Activated CD4-positive, alpha-beta T cell treated with anti-CD3 and anti-CD28 coated beads, Interleukin-2, amount 10 ng/mL, durations not matched to agents 24 days and 14 days (primary cell): ENCODE results near the gene NFIA. TPM values are rescaled to one million over a fixed set of nuclear protein-coding genes. Genes with fewer than 3 reads are reported as not detected.
A peak's percentile ranks its signal among the peaks of the same experiment; 100 is the strongest.
"Not testable (repeated sequence)": the region's sequence is repeated elsewhere in the genome, so short reads cannot be mapped to it uniquely, and the experiment has no call there.

ENCODE experiments used
- DNase-seq: peaks from one replicate; pipeline ENCODE4 v3.0.0; 2022
- H3K27ac Mint-ChIP-seq: one replicate; pipeline ENCODE4 v1.8.0; 2022; ENCODE audit warnings: mild to moderate bottlenecking, mixed read lengths
- H3K27me3 Mint-ChIP-seq: one replicate; pipeline ENCODE4 v1.8.0; 2022; ENCODE audit warnings: mixed read lengths
- H3K36me3 Mint-ChIP-seq: one replicate; pipeline ENCODE4 v1.8.0; 2022; ENCODE audit warnings: low read depth, mild to moderate bottlenecking, mixed read lengths
- H3K4me1 Mint-ChIP-seq: one replicate; pipeline ENCODE4 v1.8.0; 2021; ENCODE audit warnings: mixed read lengths
- H3K4me3 Mint-ChIP-seq: one replicate; pipeline ENCODE4 v1.8.0; 2022; ENCODE audit warnings: mild to moderate bottlenecking, moderate library complexity, mixed read lengths
- H3K9me3 Mint-ChIP-seq: one replicate; pipeline ENCODE4 v1.8.0; 2021; ENCODE audit warnings: mixed read lengths
- intact Hi-C: fragments of 100-400 bp; cut with micrococcal nuclease; formaldehyde crosslinking; loops from one replicate; pipeline ENCODE4 v1.15.1; 2023
- total RNA-seq: library from RNA; stranded (reverse); gene quantifications from 2 replicates; pipeline ENCODE4 v1.2.3, GENCODE V29; 2022

The NFIA gene
- total RNA-seq, 1 donor from 2014 or later = 0.63 TPM

GRCh38 chr1:61053226-61053711, 29.1 kb upstream of the NFIA start:
- DNase-seq = no peak
- H3K27ac Mint-ChIP-seq = no peak overlapping the region
- H3K4me1 Mint-ChIP-seq = peaks cover 25% of the 10 kb centered on the region
- H3K36me3 Mint-ChIP-seq = no peaks in the 10 kb centered on the region
- H3K9me3 Mint-ChIP-seq = no peaks in the 10 kb centered on the region
- intact Hi-C loops = loop anchor here (5.0 kb wide), 1 partner anchor 279 kb away; no protein-coding TSS in a partner anchor
- peak overlapping the region; percentile 82 for H3K4me3 Mint-ChIP-seq
- peaks cover 67% of the 10 kb centered on the region for H3K27me3 Mint-ChIP-seq

DNA sequence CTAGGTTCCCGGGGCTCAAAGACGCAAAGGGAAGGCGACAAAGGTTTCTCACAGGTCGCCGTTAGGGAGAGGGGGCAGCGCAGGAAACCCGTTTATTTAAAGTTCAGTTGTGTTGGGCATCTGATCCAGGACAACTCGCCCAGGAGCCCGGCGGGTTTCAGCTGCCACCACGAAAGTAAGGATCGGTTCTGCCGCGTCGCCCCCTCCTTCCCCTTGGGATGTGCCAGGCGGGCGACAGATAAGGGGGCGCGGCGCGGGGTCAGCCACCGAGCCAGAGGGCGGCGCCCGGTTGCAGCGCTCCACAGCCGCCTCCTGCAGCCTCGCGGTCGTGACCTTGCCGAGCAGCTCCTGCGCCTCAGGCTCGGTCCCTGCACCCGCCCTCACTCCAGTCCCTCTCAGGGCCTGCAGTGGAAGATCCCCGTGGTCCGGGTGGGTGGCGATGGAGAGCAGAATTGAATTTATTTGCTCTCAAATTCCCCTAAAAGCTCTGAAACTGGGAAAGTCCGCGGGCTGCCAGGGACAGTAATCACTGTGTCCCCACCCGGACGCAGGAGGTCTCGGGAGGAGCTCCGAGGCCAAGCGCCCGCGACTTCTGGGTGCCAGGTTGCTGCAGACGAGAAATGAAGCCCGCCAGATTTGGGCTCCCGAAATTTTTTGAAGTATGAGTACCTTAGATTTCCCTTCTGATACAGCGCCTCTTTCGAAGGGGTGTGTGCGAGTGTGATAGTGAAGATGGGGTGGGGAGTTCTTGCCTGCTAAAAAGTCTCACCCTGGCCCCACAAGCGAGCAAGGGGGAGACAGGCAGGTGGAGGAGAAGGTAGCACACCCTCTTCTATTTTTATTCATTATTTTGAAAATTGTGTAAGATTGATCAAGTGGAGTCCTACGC, 28.4 kb upstream of the NFIA start:
- no peak overlapping the region for H3K27ac Mint-ChIP-seq
- DNase-seq = peak; percentile 69
- H3K9me3 Mint-ChIP-seq = no peaks in the 10 kb centered on the region
- H3K27me3 Mint-ChIP-seq = peaks cover 74% of the 10 kb centered on the region
- no peaks in the 10 kb centered on the region for H3K36me3 Mint-ChIP-seq
- intact Hi-C loops = loop anchor here (5.0 kb wide), 1 partner anchor 278 kb away; no protein-coding TSS in a partner anchor
- H3K4me1 Mint-ChIP-seq = peaks cover 25% of the 10 kb centered on the region
- H3K4me3 Mint-ChIP-seq = peak overlapping the region; percentile 82

DNA sequence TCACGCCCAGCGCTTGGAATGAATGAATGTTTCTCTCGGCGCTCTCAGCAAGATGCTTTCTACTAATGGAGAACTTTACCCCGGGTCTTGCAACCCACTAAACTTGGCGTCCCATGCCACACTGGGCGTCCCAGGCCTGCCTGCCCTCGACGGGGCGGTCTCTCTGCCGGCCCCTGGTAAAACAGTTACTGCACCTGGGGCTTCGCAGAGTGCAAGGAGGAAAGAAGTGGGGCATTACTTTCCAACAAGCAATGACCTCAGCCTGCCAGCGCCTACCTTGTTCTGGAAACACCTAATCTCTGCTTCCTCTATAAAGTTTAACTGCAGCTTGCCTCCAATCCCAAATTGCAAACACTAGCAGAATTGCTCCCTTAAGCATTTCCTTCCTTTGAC, 27.8 kb upstream of the NFIA start:
- intact Hi-C loops = loop anchor here (5.0 kb wide), 1 partner anchor 278 kb away; no protein-coding TSS in a partner anchor
- H3K36me3 Mint-ChIP-seq = no peaks in the 10 kb centered on the region
- DNase-seq = no peak
- no peak overlapping the region for H3K4me3 Mint-ChIP-seq
- no peaks in the 10 kb centered on the region for H3K9me3 Mint-ChIP-seq
- H3K4me1 Mint-ChIP-seq = peaks cover 25% of the 10 kb centered on the region
- H3K27me3 Mint-ChIP-seq = peaks cover 79% of the 10 kb centered on the region
- no peak overlapping the region for H3K27ac Mint-ChIP-seq

- no peak overlapping the region for H3K4me3 Mint-ChIP-seq
- H3K27me3 Mint-ChIP-seq = peaks cover 80% of the 10 kb centered on the region
- H3K9me3 Mint-ChIP-seq = no peaks in the 10 kb centered on the region
- no peak for DNase-seq
- intact Hi-C loops = loop anchor here (1.0 kb wide), 1 partner anchor 23 kb away; no protein-coding TSS in a partner anchor
- no peak overlapping the region for H3K27ac Mint-ChIP-seq
- H3K36me3 Mint-ChIP-seq = no peaks in the 10 kb centered on the region
- peaks cover 23% of the 10 kb centered on the region for H3K4me1 Mint-ChIP-seq
Observed at GRCh38 chr1:61055110-61055614, 27.2 kb upstream of the NFIA start.

DNA sequence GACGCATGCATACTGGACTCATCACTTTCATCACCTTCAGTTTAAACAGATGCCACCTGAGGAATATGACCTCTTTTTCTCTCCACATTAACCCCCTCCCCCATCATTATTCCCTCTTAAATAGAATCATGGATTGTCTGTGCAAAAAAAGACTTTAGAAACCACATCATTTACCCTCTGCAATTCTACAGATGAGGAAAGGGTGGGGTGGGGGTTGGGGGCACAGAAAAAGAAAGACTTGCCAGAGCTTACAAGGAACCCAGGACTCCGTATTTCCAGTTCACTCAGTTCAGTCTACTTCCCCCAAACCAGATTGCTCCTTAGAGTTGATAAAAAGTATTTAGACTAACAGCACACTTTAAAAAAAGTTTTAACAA, 26.2 kb upstream of the NFIA start:
- Mint-ChIP-seq H3K27me3 (peaks cover 81% of the 10 kb centered on the region), H3K9me3 (no peaks in the 10 kb centered on the region), H3K36me3 (no peaks in the 10 kb centered on the region), H3K4me1 (peaks cover 22% of the 10 kb centered on the region), H3K4me3 (peak overlapping the region; percentile 59), H3K27ac (no peak overlapping the region)
- DNase-seq = no peak
- intact Hi-C loops = no loop called here

DNA sequence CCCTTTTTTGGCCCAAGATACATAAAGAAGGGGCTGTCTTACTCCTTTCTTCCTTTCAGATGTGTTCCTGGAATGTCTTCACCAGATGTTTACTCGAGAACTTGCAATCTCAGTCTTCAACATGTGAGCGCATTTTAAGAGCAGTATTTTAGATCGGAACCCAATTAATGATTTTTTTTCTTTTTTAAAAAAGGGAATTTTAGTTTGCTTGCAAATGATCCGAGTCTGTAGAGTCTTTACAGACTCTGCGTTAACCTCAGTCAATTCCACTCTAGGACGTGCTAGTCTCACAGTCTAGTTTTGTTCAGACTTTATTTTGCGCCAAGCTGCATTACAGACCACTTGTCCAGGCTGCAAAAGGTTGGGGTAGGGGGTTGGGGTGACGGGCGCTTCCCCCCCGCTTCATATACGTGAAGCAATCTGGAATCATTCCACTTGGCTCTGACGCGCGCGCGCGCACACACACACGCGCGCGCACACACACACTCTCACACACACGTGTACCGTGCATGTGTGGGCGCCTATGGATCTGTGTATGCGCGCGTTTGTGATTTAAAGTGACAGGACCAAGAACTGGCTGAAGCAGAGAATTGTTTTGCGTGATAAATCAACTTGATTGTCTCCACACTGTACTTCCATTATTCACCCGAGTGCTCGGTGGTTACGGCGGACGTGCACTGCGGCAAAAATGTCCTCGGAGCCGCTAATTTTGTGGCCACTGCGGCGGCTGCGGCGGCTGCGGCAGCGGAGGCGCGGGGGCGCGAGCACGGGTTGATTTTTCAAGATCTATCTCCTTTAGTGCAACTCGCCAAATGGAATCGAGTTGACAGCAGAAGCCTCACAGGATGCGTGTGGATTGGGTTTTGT, 25.6 kb upstream of the NFIA start:
- H3K27me3 Mint-ChIP-seq = peaks cover 77% of the 10 kb centered on the region
- no peaks in the 10 kb centered on the region for H3K9me3 Mint-ChIP-seq
- peak overlapping the region; percentile 65 for H3K27ac Mint-ChIP-seq
- H3K36me3 Mint-ChIP-seq = no peaks in the 10 kb centered on the region
- peak overlapping the region; percentile 87 for H3K4me3 Mint-ChIP-seq
- peak; percentile 76 for DNase-seq
- intact Hi-C loops = no loop called here
- H3K4me1 Mint-ChIP-seq = peaks cover 21% of the 10 kb centered on the region

DNA sequence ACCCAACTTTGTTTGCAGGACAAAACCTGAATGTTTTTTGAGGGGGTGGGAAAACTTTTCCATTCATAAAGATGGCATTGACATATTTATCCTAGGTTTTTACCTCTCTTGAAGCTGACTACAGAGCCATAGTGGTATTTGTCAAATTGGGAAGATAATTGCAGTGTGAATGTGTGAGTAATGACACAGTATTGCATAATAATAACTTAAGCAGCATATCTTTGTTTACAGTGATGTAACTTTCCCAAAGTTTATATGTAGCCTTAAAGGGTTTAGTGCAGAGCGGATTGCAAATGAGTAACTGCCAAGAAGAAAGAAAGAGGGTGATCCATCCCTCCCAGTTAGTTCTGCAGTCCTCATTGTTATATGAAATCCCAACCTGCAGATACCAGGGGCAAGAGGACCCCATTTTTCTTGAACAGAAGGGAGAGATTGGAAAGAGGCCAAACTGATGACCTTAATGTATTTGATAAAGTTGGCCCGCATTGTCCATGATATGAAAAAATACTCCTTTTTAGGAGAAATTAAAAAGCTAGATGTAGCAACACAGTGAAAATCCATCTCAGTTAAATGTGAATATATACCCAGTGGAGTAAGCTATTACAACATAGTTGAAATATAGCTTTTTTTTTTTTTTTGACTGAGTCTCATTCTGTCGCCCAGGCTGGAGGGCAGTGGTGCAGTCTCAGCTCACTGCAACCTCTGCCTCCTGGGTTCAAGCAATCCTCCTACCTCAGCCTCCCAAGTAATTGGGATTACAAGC, 23.7 kb upstream of the NFIA start:
- Mint-ChIP-seq H3K4me1 (peaks cover 11% of the 10 kb centered on the region), H3K27me3 (peaks cover 64% of the 10 kb centered on the region), H3K27ac (no peak overlapping the region), H3K36me3 (no peaks in the 10 kb centered on the region), H3K4me3 (no peak overlapping the region), H3K9me3 (no peaks in the 10 kb centered on the region)
- intact Hi-C loops = no loop called here
- DNase-seq = no peak

DNA sequence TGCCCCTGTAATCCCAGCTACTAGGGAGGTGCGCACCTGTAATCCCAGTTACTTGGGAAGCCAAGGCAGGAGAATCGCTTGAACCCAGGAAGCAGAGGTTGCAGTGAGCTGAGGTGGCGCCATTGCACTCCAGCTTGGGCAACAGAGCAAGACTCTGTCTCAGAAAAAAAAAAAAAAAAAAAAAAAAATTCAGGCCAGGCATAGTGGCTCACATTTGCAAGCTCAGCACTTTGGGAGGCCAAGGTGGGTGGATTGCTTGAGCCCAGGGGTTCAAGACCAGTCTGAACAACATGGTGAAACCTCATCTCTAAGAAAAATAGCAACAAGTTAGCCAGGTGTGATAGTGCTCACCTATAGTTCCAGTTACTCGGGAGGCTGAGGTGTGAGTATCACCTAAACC, 20.8 kb upstream of the NFIA start:
- not testable (repeated sequence) for H3K9me3 Mint-ChIP-seq, H3K36me3 Mint-ChIP-seq

DNA sequence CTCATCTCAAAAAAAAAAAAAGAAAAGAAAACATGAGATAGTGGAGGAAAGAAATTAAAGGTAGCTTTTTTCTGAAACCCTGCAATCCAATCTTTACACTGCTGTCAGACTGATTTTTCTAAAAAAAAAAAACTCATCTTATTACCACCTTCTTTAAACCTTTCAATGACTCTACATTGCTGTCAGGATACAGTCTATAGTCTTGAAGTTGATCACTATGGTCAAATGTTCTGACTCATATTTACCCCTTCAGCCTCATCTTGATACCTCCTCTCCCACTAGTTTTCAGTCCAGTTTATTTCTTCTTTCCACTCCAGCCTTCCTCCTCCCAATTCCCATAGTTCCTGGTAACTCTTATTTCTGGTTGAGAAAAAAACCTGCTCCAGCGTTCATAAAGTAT, 17.7 kb upstream of the NFIA start:
- Mint-ChIP-seq H3K36me3 (no peaks in the 10 kb centered on the region), H3K4me1 (no peaks in the 10 kb centered on the region), H3K27ac (no peak overlapping the region), H3K9me3 (no peaks in the 10 kb centered on the region), H3K4me3 (no peak overlapping the region), H3K27me3 (peaks cover 29% of the 10 kb centered on the region)
- intact Hi-C loops = no loop called here
- no peak for DNase-seq

More for the DNA sequence above, 20.8 kb upstream of the NFIA start:
- H3K4me3 Mint-ChIP-seq, H3K27ac Mint-ChIP-seq, H3K4me1 Mint-ChIP-seq, intact Hi-C loops: not testable (repeated sequence)
- peak; percentile 32 for DNase-seq
- H3K27me3 Mint-ChIP-seq = peaks cover 46% of the 10 kb centered on the region

- H3K4me1 Mint-ChIP-seq = no peaks in the 10 kb centered on the region
- H3K4me3 Mint-ChIP-seq = no peak overlapping the region
- no peaks in the 10 kb centered on the region for H3K9me3 Mint-ChIP-seq
- H3K36me3 Mint-ChIP-seq = no peaks in the 10 kb centered on the region
- peaks cover 36% of the 10 kb centered on the region for H3K27me3 Mint-ChIP-seq
- intact Hi-C loops = no loop called here
- no peak overlapping the region for H3K27ac Mint-ChIP-seq
- DNase-seq = no peak
Observed at GRCh38 chr1:61067446-61068019, 14.8 kb upstream of the NFIA start.

GRCh38 chr1:61070054-61070453, 12.3 kb upstream of the NFIA start:
- Mint-ChIP-seq H3K36me3 (no peaks in the 10 kb centered on the region), H3K27ac (no peak overlapping the region), H3K4me1 (no peaks in the 10 kb centered on the region), H3K4me3 (no peak overlapping the region), H3K9me3 (no peaks in the 10 kb centered on the region), H3K27me3 (peaks cover 35% of the 10 kb centered on the region)
- intact Hi-C loops = loop anchor here (10.0 kb wide), 2 partner anchors 655 to 1365 kb away; partner anchors contain the start of genes TM2D1 and USP1
- DNase-seq = no peak

- H3K36me3 Mint-ChIP-seq = no peaks in the 10 kb centered on the region
- H3K4me1 Mint-ChIP-seq = peaks cover 1% of the 10 kb centered on the region
- no peak overlapping the region for H3K4me3 Mint-ChIP-seq
- H3K27me3 Mint-ChIP-seq = peaks cover 33% of the 10 kb centered on the region
- H3K9me3 Mint-ChIP-seq = no peaks in the 10 kb centered on the region
- intact Hi-C loops = loop anchor here (10.0 kb wide), 2 partner anchors 653 to 1363 kb away; partner anchors contain the start of genes TM2D1 and USP1
- no peak overlapping the region for H3K27ac Mint-ChIP-seq
- DNase-seq = no peak
Observed at GRCh38 chr1:61071205-61072130, 10.9 kb upstream of the NFIA start.
